ENCODE results near the gene KIF3A. TPM values are rescaled to one million over a fixed set of nuclear protein-coding genes. Genes with fewer than 3 reads are reported as not detected.

The KIF3A gene
- total and polyA plus RNA-seq, 8 donors: 0.58 to 19.3 (median 4.6) TPM

DNA sequence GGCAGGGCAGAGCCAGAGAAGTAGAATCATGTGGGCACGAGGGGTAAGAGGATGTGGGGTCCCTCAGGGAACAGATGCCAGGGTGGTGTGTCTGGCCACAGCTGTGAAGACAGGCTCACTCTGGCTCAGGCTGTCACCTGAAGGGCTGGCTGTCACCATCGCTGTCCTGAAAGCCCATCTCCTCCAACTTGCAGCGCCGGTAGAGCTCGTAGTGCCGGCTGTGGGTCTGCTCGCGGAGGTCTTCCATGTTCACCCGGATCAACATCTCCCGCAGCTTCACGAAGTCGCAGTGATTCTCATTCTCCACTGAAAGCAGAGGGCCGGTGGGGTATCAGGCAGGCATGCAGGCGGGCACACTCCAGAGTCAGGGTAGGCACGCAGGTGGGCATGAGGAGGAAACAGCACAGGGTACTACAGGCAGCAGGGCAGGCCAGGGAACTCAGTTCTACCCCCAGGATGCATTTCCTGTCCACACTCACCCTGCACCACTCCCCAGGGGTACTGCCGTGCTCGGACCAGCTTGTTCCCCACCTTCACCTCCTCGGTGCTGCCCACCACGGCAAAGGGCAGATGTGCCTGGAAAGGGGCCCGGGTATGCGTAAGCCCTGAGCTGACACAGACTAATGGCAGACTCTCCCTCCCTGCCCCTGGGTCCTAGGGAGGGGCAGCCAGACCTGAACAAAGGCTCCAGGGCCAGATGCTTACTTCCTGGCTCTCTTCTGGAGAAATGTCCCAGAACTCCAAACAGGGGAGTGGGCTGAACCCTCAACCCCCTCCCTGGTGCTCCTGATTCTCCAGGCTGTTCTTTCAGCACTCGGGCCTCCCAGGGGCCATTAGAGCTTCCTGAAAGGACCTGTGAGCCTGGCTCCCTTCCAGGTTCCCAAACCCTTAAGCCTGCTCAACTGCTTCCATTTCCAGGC lies 24.2 kb upstream of the KIF3A start:
- H3K4me1 ChIP-seq: peaks cover 0 to 4% (median 2%) of the 10 kb centered on the region in 4 donors
- no peaks in the 10 kb centered on the region for H3K9me3 ChIP-seq
- H3K36me3 ChIP-seq: peaks cover 59 to 88% (median 84%) of the 10 kb centered on the region in 4 donors
- no peak for TF ChIP-seq EP300 (IDR thresholded peaks at IDR 0.05)
- no peak for TF ChIP-seq POLR2AphosphoS5 (IDR thresholded peaks at IDR 0.05)
- TF ChIP-seq POLR2A (IDR thresholded peaks at IDR 0.05): no peak
- TF ChIP-seq, protein P1, sequence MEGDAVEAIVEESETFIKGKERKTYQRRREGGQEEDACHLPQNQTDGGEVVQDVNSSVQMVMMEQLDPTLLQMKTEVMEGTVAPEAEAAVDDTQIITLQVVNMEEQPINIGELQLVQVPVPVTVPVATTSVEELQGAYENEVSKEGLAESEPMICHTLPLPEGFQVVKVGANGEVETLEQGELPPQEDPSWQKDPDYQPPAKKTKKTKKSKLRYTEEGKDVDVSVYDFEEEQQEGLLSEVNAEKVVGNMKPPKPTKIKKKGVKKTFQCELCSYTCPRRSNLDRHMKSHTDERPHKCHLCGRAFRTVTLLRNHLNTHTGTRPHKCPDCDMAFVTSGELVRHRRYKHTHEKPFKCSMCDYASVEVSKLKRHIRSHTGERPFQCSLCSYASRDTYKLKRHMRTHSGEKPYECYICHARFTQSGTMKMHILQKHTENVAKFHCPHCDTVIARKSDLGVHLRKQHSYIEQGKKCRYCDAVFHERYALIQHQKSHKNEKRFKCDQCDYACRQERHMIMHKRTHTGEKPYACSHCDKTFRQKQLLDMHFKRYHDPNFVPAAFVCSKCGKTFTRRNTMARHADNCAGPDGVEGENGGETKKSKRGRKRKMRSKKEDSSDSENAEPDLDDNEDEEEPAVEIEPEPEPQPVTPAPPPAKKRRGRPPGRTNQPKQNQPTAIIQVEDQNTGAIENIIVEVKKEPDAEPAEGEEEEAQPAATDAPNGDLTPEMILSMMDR (IDR thresholded peaks at IDR 0.05): no peak
- intact Hi-C loops (cut with DNase I; ENCODE audit: low total_unique reads): no loop called here
- WGBS, 5 donors: 90 to 95% (median 92%) methylated on average over 22 of the region's 22 CpGs
- no peak overlapping the region for H3K4me3 ChIP-seq
- H3K27ac ChIP-seq: no peak overlapping the region
- no peaks in the 10 kb centered on the region for H3K27me3 ChIP-seq
- DNase-seq: no peak

DNA sequence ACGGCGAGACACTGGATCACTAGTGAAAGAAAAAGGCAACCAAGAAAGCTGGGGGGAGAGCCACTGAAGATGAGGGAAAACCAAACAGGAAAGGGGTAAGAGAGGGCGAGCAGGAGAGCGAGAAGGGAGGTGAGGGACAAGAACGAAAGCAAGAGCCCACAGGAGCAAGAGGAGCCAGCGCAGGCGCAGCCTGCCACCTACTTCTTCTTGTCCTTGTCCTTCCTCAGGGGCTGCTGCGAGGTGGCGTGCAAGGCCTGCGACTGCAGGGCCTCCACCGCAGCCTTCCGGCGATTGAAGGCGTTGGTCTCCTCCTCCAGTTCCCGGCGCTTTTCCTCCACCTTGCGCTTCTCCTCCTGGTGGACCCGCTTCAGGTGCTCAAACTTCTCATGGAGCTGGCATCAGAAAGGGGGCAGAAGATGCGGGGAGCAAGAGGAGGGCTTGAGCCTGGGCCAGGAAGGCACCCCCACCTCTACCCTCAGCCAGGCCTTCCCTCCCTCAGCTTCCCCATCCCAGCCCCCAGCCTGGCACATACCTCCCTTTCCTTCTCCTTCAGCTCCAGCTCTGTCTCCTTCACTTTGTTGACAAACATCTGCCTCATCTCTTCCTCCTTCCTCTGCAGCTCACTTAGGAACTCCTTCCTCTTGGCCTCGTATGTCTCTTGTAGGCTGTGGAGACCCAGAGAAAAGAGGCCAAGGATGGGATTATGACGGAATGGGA lies 23.4 kb upstream of the KIF3A start:
- Histone ChIP-seq H3K9me3 (no peaks in the 10 kb centered on the region), H3K36me3 (peaks cover 60 to 94% (median 85%) of the 10 kb centered on the region in 4 donors), H3K27me3 (no peaks in the 10 kb centered on the region), H3K4me1 (no peaks in the 10 kb centered on the region), H3K27ac (no peak overlapping the region), H3K4me3 (no peak overlapping the region)
- DNase-seq: no peak
- WGBS, 5 donors: 92 to 97% (median 94%) methylated on average over 21 of the region's 21 CpGs
- no peak for TF ChIP-seq EP300 (IDR thresholded peaks at IDR 0.05)
- no peak for TF ChIP-seq POLR2A (IDR thresholded peaks at IDR 0.05)
- TF ChIP-seq, protein P1 (IDR thresholded peaks at IDR 0.05): no peak
- TF ChIP-seq POLR2AphosphoS5 (IDR thresholded peaks at IDR 0.05): no peak
- intact Hi-C loops (cut with DNase I; ENCODE audit: low total_unique reads): no loop called here

DNA sequence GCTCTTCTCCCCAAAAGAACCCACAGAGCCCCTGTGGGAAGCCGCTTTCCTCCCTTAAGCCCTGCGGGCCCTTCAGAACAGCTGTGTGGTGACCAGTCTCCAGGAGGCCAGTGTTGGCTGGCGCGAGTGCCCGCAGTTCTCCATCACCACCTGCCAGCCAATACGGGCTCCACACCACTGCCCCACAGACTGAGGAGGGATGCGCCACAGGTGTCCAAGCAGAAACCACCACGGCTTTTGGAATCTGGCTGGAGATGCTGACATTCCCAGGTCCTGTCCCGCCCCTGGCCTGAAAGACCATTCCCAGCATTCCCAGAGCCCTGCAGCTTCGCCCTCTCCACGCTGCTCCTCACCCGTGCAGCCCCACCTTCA lies 22.7 kb upstream of the KIF3A start:
- no peak for DNase-seq
- Histone ChIP-seq H3K27me3 (no peaks in the 10 kb centered on the region), H3K36me3 (peaks cover 60 to 97% (median 82%) of the 10 kb centered on the region in 4 donors), H3K9me3 (no peaks in the 10 kb centered on the region), H3K4me3 (no peak overlapping the region), H3K4me1 (no peaks in the 10 kb centered on the region), H3K27ac (no peak overlapping the region)
- TF ChIP-seq, protein P1 (IDR thresholded peaks at IDR 0.05): no peak
- TF ChIP-seq EP300 (IDR thresholded peaks at IDR 0.05) (no peak), POLR2A (IDR thresholded peaks at IDR 0.05) (no peak), POLR2AphosphoS5 (IDR thresholded peaks at IDR 0.05) (no peak)
- intact Hi-C loops (cut with DNase I; ENCODE audit: low total_unique reads): no loop called here
- 92 to 97% (median 94%) methylated on average over 12 of the region's 12 CpGs for WGBS, 5 donors

Data from stomach (tissue), 9 donors.